Mucosa of rectum (tissue), 2 donors: Measurements from ENCODE around the gene RYR3.
"Not testable (repeated sequence)": the region's sequence is repeated elsewhere in the genome, so short reads cannot be mapped to it uniquely, and the experiment has no call there.

Experiments used
- H3K27ac ChIP-seq, 2 donors: one replicate each; pipeline ENCODE4 v1.7.0; 2013; ENCODE audit warnings: inconsistent platforms in 2 of 2, low read depth in 2 of 2, low read length in 2 of 2
- H3K27me3 ChIP-seq, 2 donors: one replicate each; pipeline ENCODE4 v1.7.0; 2013; ENCODE audit warnings: low read length in 2 of 2; ENCODE audit not compliant: control insufficient read depth in 2 of 2, insufficient read depth in 2 of 2
- H3K36me3 ChIP-seq, 2 donors: one replicate each; pipeline ENCODE4 v1.7.0; 2013; ENCODE audit warnings: low read length in 2 of 2; ENCODE audit not compliant: control insufficient read depth in 2 of 2, insufficient read depth in 2 of 2
- H3K4me1 ChIP-seq, 2 donors: one replicate each; pipeline ENCODE4 v1.7.0; 2013; ENCODE audit warnings: low read length in 2 of 2, mild to moderate bottlenecking in 1 of 2; ENCODE audit not compliant: control insufficient read depth in 2 of 2, insufficient read depth in 2 of 2
- H3K4me3 ChIP-seq, 2 donors: one replicate each; pipeline ENCODE4 v1.7.0; 2013; ENCODE audit warnings: low read length in 2 of 2
- H3K9ac ChIP-seq, 2 donors: one replicate each; pipeline ENCODE4 v1.7.0; 2013; ENCODE audit warnings: low read length in 2 of 2, low read depth in 1 of 2, mild to moderate bottlenecking in 1 of 2
- H3K9me3 ChIP-seq, 2 donors: one replicate each; pipeline ENCODE4 v1.7.0; 2013; ENCODE audit warnings: low read length in 2 of 2; ENCODE audit not compliant: control insufficient read depth in 2 of 2
- donor health status: healthy.
- donor health status: Normal muscosa, but diverticular disease.

RYR3 gene

GRCh38 chr15:33810806-33811205, 500.0 kb downstream of the RYR3 start:
- no peaks in the 10 kb centered on the region for H3K27me3 ChIP-seq
- no peak overlapping the region for H3K4me3 ChIP-seq
- no peak overlapping the region for H3K9ac ChIP-seq
- no peak overlapping the region for H3K27ac ChIP-seq
- no peaks in the 10 kb centered on the region for H3K9me3 ChIP-seq
- H3K4me1 ChIP-seq: no peaks in the 10 kb centered on the region
- no peaks in the 10 kb centered on the region for H3K36me3 ChIP-seq

GRCh38 chr15:33813891-33814290, 503.1 kb downstream of the RYR3 start:
- no peaks in the 10 kb centered on the region for H3K36me3 ChIP-seq
- H3K27ac ChIP-seq: no peak overlapping the region
- no peaks in the 10 kb centered on the region for H3K27me3 ChIP-seq
- no peaks in the 10 kb centered on the region for H3K4me1 ChIP-seq
- no peaks in the 10 kb centered on the region for H3K9me3 ChIP-seq
- H3K4me3 ChIP-seq: no peak overlapping the region
- no peak overlapping the region for H3K9ac ChIP-seq

GRCh38 chr15:33819499-33819898, 508.7 kb downstream of the RYR3 start:
- H3K9ac ChIP-seq, H3K36me3 ChIP-seq, H3K9me3 ChIP-seq, H3K27ac ChIP-seq, H3K4me1 ChIP-seq, H3K27me3 ChIP-seq, H3K4me3 ChIP-seq: not testable (repeated sequence)

DNA sequence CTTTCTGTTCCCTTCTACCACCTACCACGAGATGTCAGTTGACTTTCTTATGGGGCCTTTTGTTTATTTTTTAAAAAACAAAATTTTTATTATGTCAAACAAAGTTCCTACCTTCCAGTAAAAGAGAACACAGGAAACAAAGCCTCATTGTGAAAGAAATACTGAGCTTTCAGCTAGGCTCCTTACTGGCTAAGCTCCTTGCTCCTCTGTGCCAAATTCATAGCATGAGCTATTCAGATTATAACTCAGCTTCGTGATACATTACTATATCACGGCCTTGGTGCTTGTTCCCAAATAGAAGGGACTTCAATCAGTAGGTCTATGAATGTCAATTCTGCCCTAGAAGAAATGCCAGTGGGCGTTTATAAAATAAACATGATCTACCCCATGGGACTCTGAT, 511.7 kb downstream of the RYR3 start:
- no peak overlapping the region for H3K9ac ChIP-seq
- H3K27ac ChIP-seq: no peak overlapping the region
- H3K4me1 ChIP-seq: no peaks in the 10 kb centered on the region
- no peak overlapping the region for H3K4me3 ChIP-seq
- no peaks in the 10 kb centered on the region for H3K9me3 ChIP-seq
- H3K27me3 ChIP-seq: no peaks in the 10 kb centered on the region
- H3K36me3 ChIP-seq: no peaks in the 10 kb centered on the region

DNA sequence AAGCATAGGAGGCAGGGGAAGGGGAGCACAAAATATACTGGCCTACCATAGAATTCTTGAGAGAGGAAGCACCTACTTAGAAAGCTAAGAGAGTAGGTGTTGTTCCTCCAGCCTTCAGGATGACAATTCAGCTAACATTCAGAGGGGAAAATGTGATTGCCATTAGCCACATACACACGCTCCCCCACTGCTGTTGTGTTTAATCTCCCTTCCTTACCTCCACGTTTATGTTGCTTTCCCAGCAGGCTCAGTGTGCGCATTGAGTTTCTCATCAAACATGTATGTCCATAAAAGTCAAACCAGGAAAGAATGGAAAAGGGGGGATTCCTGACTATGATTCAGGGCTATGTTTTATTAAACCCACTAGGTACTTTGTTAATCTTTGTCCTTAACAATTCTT, 512.4 kb downstream of the RYR3 start:
- Histone ChIP-seq H3K9ac (no peak overlapping the region), H3K4me3 (no peak overlapping the region), H3K9me3 (no peaks in the 10 kb centered on the region), H3K27ac (no peak overlapping the region), H3K27me3 (no peaks in the 10 kb centered on the region), H3K36me3 (no peaks in the 10 kb centered on the region), H3K4me1 (no peaks in the 10 kb centered on the region)

GRCh38 chr15:33825453-33825852, 514.7 kb downstream of the RYR3 start:
- Histone ChIP-seq H3K36me3 (no peaks in the 10 kb centered on the region), H3K9ac (no peak overlapping the region), H3K4me1 (no peaks in the 10 kb centered on the region), H3K27ac (no peak overlapping the region), H3K4me3 (no peak overlapping the region), H3K27me3 (no peaks in the 10 kb centered on the region), H3K9me3 (no peaks in the 10 kb centered on the region)

DNA sequence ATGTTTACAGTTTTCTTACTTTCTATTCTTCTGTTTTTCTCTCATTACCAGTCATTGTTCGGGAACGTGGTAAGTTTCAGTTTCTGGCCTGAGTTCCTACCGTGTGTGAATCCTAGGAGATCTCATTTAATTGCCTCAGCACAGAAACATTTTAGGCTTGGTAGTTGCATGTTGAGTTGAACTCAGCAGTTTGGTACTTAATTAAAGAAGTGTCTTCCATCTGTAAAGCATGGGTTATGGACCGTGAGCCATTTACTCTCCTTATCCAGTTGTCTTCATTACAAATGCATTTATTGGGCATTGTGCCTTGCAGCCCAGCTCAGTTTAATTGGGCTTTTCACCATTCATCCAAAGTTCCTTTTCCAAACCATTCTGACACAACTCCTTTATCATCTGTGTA, 515.4 kb downstream of the RYR3 start:
- Histone ChIP-seq H3K4me3 (no peak overlapping the region), H3K36me3 (no peaks in the 10 kb centered on the region), H3K9me3 (no peaks in the 10 kb centered on the region), H3K27me3 (no peaks in the 10 kb centered on the region), H3K9ac (no peak overlapping the region), H3K27ac (no peak overlapping the region), H3K4me1 (no peaks in the 10 kb centered on the region)

- no peaks in the 10 kb centered on the region for H3K9me3 ChIP-seq
- no peaks in the 10 kb centered on the region for H3K36me3 ChIP-seq
- no peaks in the 10 kb centered on the region for H3K4me1 ChIP-seq
- H3K9ac ChIP-seq: no peak overlapping the region
- no peak overlapping the region for H3K27ac ChIP-seq
- H3K4me3 ChIP-seq: no peak overlapping the region
- no peaks in the 10 kb centered on the region for H3K27me3 ChIP-seq
Measured at GRCh38 chr15:33830351-33830750, 519.6 kb downstream of the RYR3 start.

GRCh38 chr15:33831646-33832045, 520.9 kb downstream of the RYR3 start:
- Histone ChIP-seq H3K27ac (no peak overlapping the region), H3K27me3 (no peaks in the 10 kb centered on the region), H3K36me3 (no peaks in the 10 kb centered on the region), H3K4me1 (no peaks in the 10 kb centered on the region), H3K9ac (no peak overlapping the region), H3K9me3 (no peaks in the 10 kb centered on the region), H3K4me3 (no peak overlapping the region)

GRCh38 chr15:33834892-33835743, 524.4 kb downstream of the RYR3 start:
- H3K4me3 ChIP-seq: no peak overlapping the region
- no peaks in the 10 kb centered on the region for H3K4me1 ChIP-seq
- H3K27ac ChIP-seq: no peak overlapping the region
- no peaks in the 10 kb centered on the region for H3K36me3 ChIP-seq
- H3K9me3 ChIP-seq: no peaks in the 10 kb centered on the region
- no peak overlapping the region for H3K9ac ChIP-seq
- H3K27me3 ChIP-seq: no peaks in the 10 kb centered on the region
